H9 (cell line): Measurements from ENCODE around the gene CYP27C1. TPM values are rescaled to one million over a fixed set of nuclear protein-coding genes. Genes with fewer than 3 reads are reported as not detected.

Experiments
- DNase-seq: peaks from one replicate; pipeline ENCODE4 v3.0.0-alpha.2; 2017
- H2AFZ ChIP-seq: one replicate; pipeline ENCODE4 v1.6.1; 2013; ENCODE audit warnings: mild to moderate bottlenecking, low read length, control low read depth, moderate library complexity
- H2AK5ac ChIP-seq: 2 replicates; pipeline ENCODE4 v1.6.1; 2013; ENCODE audit warnings: low read length, control low read depth, mixed read lengths; ENCODE audit not compliant: insufficient read length
- H2BK120ac ChIP-seq: one replicate; pipeline ENCODE4 v1.6.1; 2013; ENCODE audit warnings: low read depth, mild to moderate bottlenecking, low read length, control low read depth, inconsistent platforms; ENCODE audit not compliant: poor library complexity, severe bottlenecking
- H2BK12ac ChIP-seq: 2 replicates; pipeline ENCODE4 v1.6.1; 2013; ENCODE audit warnings: low read length, control low read depth, mixed read lengths, low read depth; ENCODE audit not compliant: insufficient read length
- H2BK15ac ChIP-seq: 2 replicates; pipeline ENCODE4 v1.6.1; 2013; ENCODE audit warnings: low read depth, low read length, control low read depth
- H2BK20ac ChIP-seq: one replicate; pipeline ENCODE4 v1.6.1; 2013; ENCODE audit warnings: low read depth, mild to moderate bottlenecking, low read length, control low read depth, inconsistent platforms; ENCODE audit not compliant: poor library complexity, severe bottlenecking
- H2BK5ac ChIP-seq: 2 replicates; pipeline ENCODE4 v1.6.1; 2013; ENCODE audit warnings: low read length, control low read depth, mixed read lengths; ENCODE audit not compliant: insufficient read length
- H3K14ac ChIP-seq: 2 replicates; pipeline ENCODE4 v1.6.1; 2013; ENCODE audit warnings: low read length, control low read depth; ENCODE audit not compliant: insufficient read depth
- H3K18ac ChIP-seq: 2 replicates; pipeline ENCODE4 v1.6.1; 2013; ENCODE audit warnings: low read depth, mild to moderate bottlenecking, mixed read lengths, low read length, control low read depth; ENCODE audit not compliant: insufficient read length
- H3K23ac ChIP-seq: 2 replicates; pipeline ENCODE4 v1.6.1; 2013; ENCODE audit warnings: low read length, control low read depth, mixed read lengths, low read depth; ENCODE audit not compliant: insufficient read length
- H3K23me2 ChIP-seq: 2 replicates; pipeline ENCODE4 v1.6.1; 2013; ENCODE audit warnings: low read depth, mild to moderate bottlenecking, mixed read lengths, low read length, control low read depth; ENCODE audit not compliant: insufficient read length, poor library complexity, severe bottlenecking
- H3K27ac ChIP-seq: 2 replicates; pipeline ENCODE4 v1.5.1; 2013; ENCODE audit warnings: low read length, control low read depth, mixed read lengths, low read depth; ENCODE audit not compliant: insufficient read length
- H3K27me3 ChIP-seq: 2 replicates; pipeline ENCODE4 v1.6.1; 2013; ENCODE audit warnings: low read length, control low read depth, inconsistent platforms; ENCODE audit not compliant: insufficient read depth
- H3K4ac ChIP-seq: 2 replicates; pipeline ENCODE4 v1.6.1; 2013; ENCODE audit warnings: low read depth, mild to moderate bottlenecking, control low read depth, inconsistent platforms, low read length, moderate library complexity
- H3K4me1 ChIP-seq: 2 replicates; pipeline ENCODE4 v1.6.1; 2013; ENCODE audit warnings: low read length, control low read depth, inconsistent platforms; ENCODE audit not compliant: insufficient read depth
- H3K4me2 ChIP-seq: 2 replicates; pipeline ENCODE4 v1.6.1; 2013; ENCODE audit warnings: low read length, control low read depth, mixed read lengths; ENCODE audit not compliant: insufficient read length, insufficient read depth
- H3K56ac ChIP-seq: 2 replicates; pipeline ENCODE4 v1.6.1; 2013; ENCODE audit warnings: low read depth, mild to moderate bottlenecking, mixed read lengths, low read length, control low read depth; ENCODE audit not compliant: insufficient read length
- H3K79me1 ChIP-seq: 2 replicates; pipeline ENCODE4 v1.6.1; 2013; ENCODE audit warnings: low read depth, mild to moderate bottlenecking, moderate library complexity, low read length, control low read depth, inconsistent platforms; ENCODE audit not compliant: insufficient read depth, poor library complexity, severe bottlenecking
- H3K79me2 ChIP-seq: 2 replicates; pipeline ENCODE4 v1.6.1; 2013; ENCODE audit warnings: low read length, control low read depth, inconsistent platforms; ENCODE audit not compliant: insufficient read depth
- H3K9ac ChIP-seq: 2 replicates; pipeline ENCODE4 v1.6.1; 2013; ENCODE audit warnings: low read length, control low read depth, mixed read lengths; ENCODE audit not compliant: insufficient read length; ENCODE audit errors: extremely low read depth
- H3K9me3 ChIP-seq: one replicate; pipeline ENCODE4 v1.6.1; 2013; ENCODE audit warnings: low read depth, low read length, inconsistent platforms; ENCODE audit not compliant: control insufficient read depth
- H3T11ph ChIP-seq: one replicate; pipeline ENCODE4 v1.6.1; 2013; ENCODE audit warnings: mild to moderate bottlenecking, low read length, control low read depth, inconsistent platforms
- H4K20me1 ChIP-seq: one replicate; pipeline ENCODE4 v1.6.1; 2013; ENCODE audit not compliant: control insufficient read depth, insufficient read length, insufficient read depth
- H4K5ac ChIP-seq: 2 replicates; pipeline ENCODE4 v1.6.1; 2013; ENCODE audit warnings: low read depth, mild to moderate bottlenecking, mixed read lengths, low read length, control low read depth; ENCODE audit not compliant: insufficient read length
- H4K8ac ChIP-seq: replicated peaks from 2 replicates; pipeline ENCODE4 v1.6.1; 2013; ENCODE audit warnings: low read length, control low read depth, mixed read lengths, low read depth; ENCODE audit not compliant: insufficient read length
- H4K91ac ChIP-seq: 2 replicates; pipeline ENCODE4 v1.6.1; 2013; ENCODE audit warnings: low read depth, mild to moderate bottlenecking, moderate library complexity, mixed read lengths, low read length, control low read depth; ENCODE audit not compliant: insufficient read length
- H3K27ac Mint-ChIP-seq, 3 experiments: 2 replicates in 2 of 3; 3 replicates in 1 of 3; pipeline ENCODE4 v1.8.0; 2020 to 2021; ENCODE audit warnings: mixed read lengths in 3 of 3, mild to moderate bottlenecking in 1 of 3, moderate library complexity in 1 of 3
- H3K27me3 Mint-ChIP-seq: 2 replicates; pipeline ENCODE4 v1.8.0; 2021; ENCODE audit warnings: low read depth, mild to moderate bottlenecking, moderate library complexity, mixed read lengths
- H3K36me3 Mint-ChIP-seq, 3 experiments: 2 replicates in 2 of 3; 3 replicates in 1 of 3; pipeline ENCODE4 v1.8.0; 2020 to 2021; ENCODE audit warnings: low read depth in 3 of 3, mixed read lengths in 3 of 3; ENCODE audit not compliant: insufficient read depth in 1 of 3
- H3K4me1 Mint-ChIP-seq, 2 experiments: 2 replicates each; pipeline ENCODE4 v1.8.0; 2020; ENCODE audit warnings: mixed read lengths in 2 of 2
- H3K4me3 Mint-ChIP-seq, 2 experiments: 2 replicates in 1 of 2; 3 replicates in 1 of 2; pipeline ENCODE4 v1.8.0; 2020 to 2021; ENCODE audit warnings: mild to moderate bottlenecking in 2 of 2, mixed read lengths in 2 of 2, moderate library complexity in 1 of 2
- H3K9me3 Mint-ChIP-seq, 2 experiments: 2 replicates in 1 of 2; 3 replicates in 1 of 2; pipeline ENCODE4 v1.8.0; 2020; ENCODE audit warnings: mild to moderate bottlenecking in 2 of 2, mixed read lengths in 2 of 2, moderate library complexity in 1 of 2
- WGBS: extraction: QIAGEN DNeasy Blood & Tissue Kit; methylation state at CpG from one replicate; pipeline ENCODE4 v1.1.7; 2013; ENCODE audit warnings: missing lambda C conversion rate, low lambda C conversion rate, mixed read lengths; ENCODE audit not compliant: insufficient read length; ENCODE audit errors: extremely low coverage; 5-methylcytosine and 5-hydroxymethylcytosine counted together
- total RNA-seq: library from RNA; stranded (reverse); gene quantifications from 2 replicates; pipeline ENCODE4 v1.2.1, GENCODE V29; 2021
- TF ChIP-seq, protein P1 (sequence below): fragments of 200-600 bp; sonication (generic); conservative IDR thresholded peaks from 3 replicates; pipeline ENCODE4 v1.8.0; 2021; ENCODE audit warnings: antibody characterized with exemption, mild to moderate bottlenecking

CYP27C1 gene
- total RNA-seq, 1 experiment from 2014 or later, result 2.3 TPM

DNA sequence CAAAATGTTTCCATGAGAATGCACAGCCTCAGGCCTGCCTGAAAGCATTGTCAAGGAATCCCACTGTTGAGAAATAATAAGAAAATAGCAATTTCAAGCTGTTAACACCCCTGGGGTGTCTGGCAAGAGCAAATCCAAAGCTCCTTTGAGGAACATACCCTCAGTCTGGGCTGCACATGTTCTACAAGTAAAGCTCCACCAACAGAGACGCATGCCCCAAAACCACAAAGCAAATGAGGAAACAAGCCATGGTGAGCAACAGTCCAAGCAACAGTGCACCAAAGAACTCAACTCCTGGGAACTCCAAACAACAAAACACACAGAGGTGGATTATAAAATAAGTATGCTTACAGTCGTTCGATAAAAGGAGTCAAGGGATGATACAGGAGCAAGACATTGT is 40.3 kb downstream of the CYP27C1 start:
- H3K9me3 Mint-ChIP-seq, result peaks cover 18 to 19% of the 10 kb centered on the region in 2 experiments
- DNase-seq, result no peak
- no CpG with 5 or more reads among the region's 3 CpGs for WGBS

More for the DNA sequence above, 40.3 kb downstream of the CYP27C1 start:
- no peak overlapping the region for H3K4me3 Mint-ChIP-seq
- Histone ChIP-seq H4K5ac (no peak overlapping the region), H2BK120ac (no peak overlapping the region), H2BK20ac (no peak overlapping the region), H3K79me1 (no peaks in the 10 kb centered on the region), H3K14ac (no peak overlapping the region), H2BK15ac (no peak overlapping the region), H3T11ph (no peak overlapping the region), H4K91ac (no peak overlapping the region), H3K9ac (no peak overlapping the region), H4K8ac (no peak overlapping the region), H4K20me1 (no peaks in the 10 kb centered on the region), H3K27me3 (no peaks in the 10 kb centered on the region), H3K9me3 (no peaks in the 10 kb centered on the region), H3K23me2 (no peaks in the 10 kb centered on the region), H3K79me2 (no peaks in the 10 kb centered on the region), H3K4me2 (no peak overlapping the region), H2AK5ac (no peak overlapping the region), H2BK12ac (no peak overlapping the region), H3K27ac (no peak overlapping the region), H2AFZ (no peak overlapping the region), H3K4ac (no peak overlapping the region), H3K18ac (no peak overlapping the region), H3K23ac (no peak overlapping the region), H3K4me1 (no peaks in the 10 kb centered on the region), H3K56ac (no peak overlapping the region), H2BK5ac (no peak overlapping the region)
- H3K27ac Mint-ChIP-seq, result no peak overlapping the region
- TF ChIP-seq, protein P1, sequence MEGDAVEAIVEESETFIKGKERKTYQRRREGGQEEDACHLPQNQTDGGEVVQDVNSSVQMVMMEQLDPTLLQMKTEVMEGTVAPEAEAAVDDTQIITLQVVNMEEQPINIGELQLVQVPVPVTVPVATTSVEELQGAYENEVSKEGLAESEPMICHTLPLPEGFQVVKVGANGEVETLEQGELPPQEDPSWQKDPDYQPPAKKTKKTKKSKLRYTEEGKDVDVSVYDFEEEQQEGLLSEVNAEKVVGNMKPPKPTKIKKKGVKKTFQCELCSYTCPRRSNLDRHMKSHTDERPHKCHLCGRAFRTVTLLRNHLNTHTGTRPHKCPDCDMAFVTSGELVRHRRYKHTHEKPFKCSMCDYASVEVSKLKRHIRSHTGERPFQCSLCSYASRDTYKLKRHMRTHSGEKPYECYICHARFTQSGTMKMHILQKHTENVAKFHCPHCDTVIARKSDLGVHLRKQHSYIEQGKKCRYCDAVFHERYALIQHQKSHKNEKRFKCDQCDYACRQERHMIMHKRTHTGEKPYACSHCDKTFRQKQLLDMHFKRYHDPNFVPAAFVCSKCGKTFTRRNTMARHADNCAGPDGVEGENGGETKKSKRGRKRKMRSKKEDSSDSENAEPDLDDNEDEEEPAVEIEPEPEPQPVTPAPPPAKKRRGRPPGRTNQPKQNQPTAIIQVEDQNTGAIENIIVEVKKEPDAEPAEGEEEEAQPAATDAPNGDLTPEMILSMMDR, result no peak
- H3K36me3 Mint-ChIP-seq, result peaks cover 2 to 11% (median 8%) of the 10 kb centered on the region in 3 experiments; a peak in 5 of 7 replicates
- H3K27me3 Mint-ChIP-seq, result peaks cover 17% of the 10 kb centered on the region
- H3K4me1 Mint-ChIP-seq, result peaks cover 22 to 30% of the 10 kb centered on the region in 2 experiments
